PFSK-1 (cell line): ENCODE measurements around the gene CCDC112.

Experiments
- FOXP2 ChIP-seq: optimal IDR thresholded peaks from 2 replicates; pipeline ENCODE3; 2011; ENCODE audit warnings: borderline replicate concordance, control low read depth, inconsistent platforms; ENCODE audit not compliant: insufficient read depth; ENCODE audit errors: extremely low read length, extremely low read depth
- POLR2AphosphoS5 ChIP-seq: IDR thresholded peaks from 2 replicates; pipeline ENCODE4 v1.6.1; 2012; ENCODE audit warnings: low read depth, mild to moderate bottlenecking, control low read depth, low read length, moderate library complexity
- SIN3A ChIP-seq: IDR thresholded peaks from 2 replicates; pipeline ENCODE4 v1.6.1; 2012; ENCODE audit warnings: mild to moderate bottlenecking, low read length, moderate library complexity, borderline replicate concordance; ENCODE audit not compliant: insufficient read depth
- TAF1 ChIP-seq: IDR thresholded peaks from 2 replicates; pipeline ENCODE4 v1.6.1; 2012; ENCODE audit warnings: low read length, control low read depth, borderline replicate concordance; ENCODE audit not compliant: insufficient read depth
- TF ChIP-seq, protein P1 (sequence below), 2 experiments: IDR thresholded peaks; 2 replicates each; pipeline versions ENCODE4 v1.6.1 to v1.8.0; 2011 to 2012; ENCODE audit warnings: low read depth in 2 of 2, low read length in 2 of 2, control low read depth in 1 of 2, inconsistent platforms in 1 of 2, mild to moderate bottlenecking in 1 of 2, moderate library complexity in 1 of 2; ENCODE audit not compliant: insufficient read depth in 1 of 2

DNA sequence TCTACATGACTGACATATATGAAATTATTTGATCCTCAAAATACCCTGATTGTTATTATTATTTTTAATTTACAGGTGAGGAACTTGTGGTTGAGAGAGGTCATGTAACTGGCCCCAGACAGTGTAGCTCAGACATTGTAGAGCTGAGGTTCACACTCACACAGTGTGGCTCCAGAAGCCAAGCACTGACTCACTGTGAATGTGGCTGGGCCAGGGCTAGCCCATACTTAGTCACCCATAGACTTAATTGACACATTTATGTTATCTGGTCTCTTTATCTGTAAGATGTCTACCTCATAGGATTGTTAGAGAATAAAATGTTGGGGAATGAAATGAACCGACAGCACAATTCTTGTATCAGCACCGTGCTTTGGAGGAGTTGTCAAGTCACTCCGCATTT lies 24.9 kb upstream of the CCDC112 start:
- TF ChIP-seq, protein P1, sequence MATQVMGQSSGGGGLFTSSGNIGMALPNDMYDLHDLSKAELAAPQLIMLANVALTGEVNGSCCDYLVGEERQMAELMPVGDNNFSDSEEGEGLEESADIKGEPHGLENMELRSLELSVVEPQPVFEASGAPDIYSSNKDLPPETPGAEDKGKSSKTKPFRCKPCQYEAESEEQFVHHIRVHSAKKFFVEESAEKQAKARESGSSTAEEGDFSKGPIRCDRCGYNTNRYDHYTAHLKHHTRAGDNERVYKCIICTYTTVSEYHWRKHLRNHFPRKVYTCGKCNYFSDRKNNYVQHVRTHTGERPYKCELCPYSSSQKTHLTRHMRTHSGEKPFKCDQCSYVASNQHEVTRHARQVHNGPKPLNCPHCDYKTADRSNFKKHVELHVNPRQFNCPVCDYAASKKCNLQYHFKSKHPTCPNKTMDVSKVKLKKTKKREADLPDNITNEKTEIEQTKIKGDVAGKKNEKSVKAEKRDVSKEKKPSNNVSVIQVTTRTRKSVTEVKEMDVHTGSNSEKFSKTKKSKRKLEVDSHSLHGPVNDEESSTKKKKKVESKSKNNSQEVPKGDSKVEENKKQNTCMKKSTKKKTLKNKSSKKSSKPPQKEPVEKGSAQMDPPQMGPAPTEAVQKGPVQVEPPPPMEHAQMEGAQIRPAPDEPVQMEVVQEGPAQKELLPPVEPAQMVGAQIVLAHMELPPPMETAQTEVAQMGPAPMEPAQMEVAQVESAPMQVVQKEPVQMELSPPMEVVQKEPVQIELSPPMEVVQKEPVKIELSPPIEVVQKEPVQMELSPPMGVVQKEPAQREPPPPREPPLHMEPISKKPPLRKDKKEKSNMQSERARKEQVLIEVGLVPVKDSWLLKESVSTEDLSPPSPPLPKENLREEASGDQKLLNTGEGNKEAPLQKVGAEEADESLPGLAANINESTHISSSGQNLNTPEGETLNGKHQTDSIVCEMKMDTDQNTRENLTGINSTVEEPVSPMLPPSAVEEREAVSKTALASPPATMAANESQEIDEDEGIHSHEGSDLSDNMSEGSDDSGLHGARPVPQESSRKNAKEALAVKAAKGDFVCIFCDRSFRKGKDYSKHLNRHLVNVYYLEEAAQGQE (IDR thresholded peaks at IDR 0.05; ENCODE audit: insufficient read depth in 1 of 2, low read depth in 2 of 2, low read length in 2 of 2): no peak
- TF ChIP-seq POLR2AphosphoS5: no peak
- TF ChIP-seq SIN3A: no peak
- no peak for TF ChIP-seq TAF1
- TF ChIP-seq FOXP2: no peak
